ENCODE measurements around the gene GNLY. TPM values are rescaled to one million over a fixed set of nuclear protein-coding genes. Genes with fewer than 3 reads are reported as not detected.

The GNLY gene
- total and polyA plus RNA-seq, 2 of the 13 experiments (the other 11 are each of a cell fraction or from before 2014, with no cell fraction given), result not detected

DNA sequence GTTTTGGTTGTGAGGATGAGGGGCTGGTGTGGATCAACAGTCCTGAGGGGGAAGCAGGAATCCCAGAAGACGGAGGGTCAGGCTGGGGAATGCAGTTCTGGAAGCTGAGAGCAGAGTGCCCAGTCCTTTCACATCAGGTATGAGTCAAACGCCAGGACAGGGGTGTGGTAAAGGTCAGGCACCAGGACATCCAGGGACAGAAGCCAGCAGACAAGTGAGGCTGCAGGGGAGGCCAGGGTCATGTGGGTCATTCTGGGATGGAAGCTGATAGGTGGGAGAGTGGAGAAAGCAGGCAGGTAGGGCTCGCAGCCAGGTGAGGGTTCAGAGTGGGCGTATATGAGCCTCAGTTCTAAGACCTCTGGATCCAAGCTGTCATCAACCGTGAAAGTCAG lies 12.8 kb upstream of the GNLY start:
- H3K4me1 ChIP-seq (ENCODE audit: insufficient read depth, low read length), result peaks cover 8% of the 10 kb centered on the region; the same call in 1 of the 2 replicates
- H3K9ac ChIP-seq (ENCODE audit: insufficient read depth, low read depth, low read length), result no peak overlapping the region
- H4K20me1 ChIP-seq (ENCODE audit: insufficient read depth, low read length), result peaks cover 2% of the 10 kb centered on the region; the same call in 1 of the 2 replicates
- no peak overlapping the region for H3K27ac ChIP-seq (ENCODE audit: extremely low read length, insufficient read depth, low read length)
- FAIRE-seq (no peak), DNase-seq (ENCODE audit: low spot score) (no peak), ATAC-seq (no peak)
- CTCF ChIA-PET (ENCODE audit: low intra/inter-chr PET ratio, low total read pairs), result no interaction called here
- POLR2A ChIA-PET, result no interaction called here
- intact Hi-C loops (cut with micrococcal nuclease; ENCODE audit: unreplicated experiment) (no loop called here), in situ Hi-C loops (cut with HindIII; ENCODE audit: extremely low pct_ligation_motif_present, low pct_unique_long_range_greater_than_20kb) (no loop called here)
- H3K36me3 ChIP-seq (replicated peaks in 1 of 2; ENCODE audit: control insufficient read depth in 1 of 2, insufficient read depth in 2 of 2, low read length in 2 of 2), result no peaks in the 10 kb centered on the region
- no peak overlapping the region for H2AFZ ChIP-seq (ENCODE audit: low read length)
- H3K27me3 ChIP-seq (ENCODE audit: control insufficient read depth in 1 of 2, insufficient read depth in 2 of 2, low read length in 2 of 2), result peaks cover 1 to 21% of the 10 kb centered on the region in 2 experiments; a peak in 3 of 5 replicates
- no TSS peak for BruUV-seq (replicated peaks)
- no peaks in the 10 kb centered on the region for H3K9me3 ChIP-seq (ENCODE audit: low read length)
- H3K79me2 ChIP-seq (ENCODE audit: insufficient read depth, low read length), result no peaks in the 10 kb centered on the region
- no peak overlapping the region for H3K4me2 ChIP-seq (ENCODE audit: low read depth, low read length)
- no peak overlapping the region for H3K4me3 ChIP-seq (replicated peaks in 1 of 3; ENCODE audit: insufficient read depth in 1 of 3, low read depth in 2 of 3, low read length in 3 of 3)
- WGBS (ENCODE audit: low lambda C conversion rate), result 7% methylated on average over 5 of the region's 5 CpGs
- TF ChIP-seq ZNF441 (CRISPR knock-in tag; IDR thresholded peaks at IDR 0.05; ENCODE audit: borderline replicate concordance) (no peak), ZNF101 (CRISPR knock-in tag; IDR thresholded peaks at IDR 0.05; ENCODE audit: borderline replicate concordance, low read depth) (no peak), ZKSCAN5 (CRISPR knock-in tag; IDR thresholded peaks at IDR 0.05) (no peak), SMC3 (IDR thresholded peaks at IDR 0.05; ENCODE audit: low read length) (no peak), GATA4 (IDR thresholded peaks at IDR 0.05; ENCODE audit: borderline replicate concordance, low read depth) (no peak), SMYD3 (CRISPR knock-in tag; IDR thresholded peaks at IDR 0.05) (no peak), ZNF230 (CRISPR knock-in tag; IDR thresholded peaks at IDR 0.05) (no peak), ZNF333 (CRISPR knock-in tag; IDR thresholded peaks at IDR 0.05; ENCODE audit: borderline replicate concordance) (no peak), ISX (CRISPR knock-in tag; conservative IDR thresholded peaks at IDR 0.05) (no peak), HMGXB4 (CRISPR knock-in tag; IDR thresholded peaks at IDR 0.05; ENCODE audit: borderline replicate concordance in 1 of 2, low read depth in 1 of 2) (no peak), ZNF782 (CRISPR knock-in tag; IDR thresholded peaks at IDR 0.05; ENCODE audit: borderline replicate concordance) (no peak), SRF (IDR thresholded peaks at IDR 0.05; ENCODE audit: low read depth, low read length) (no peak), AKNA (CRISPR knock-in tag; IDR thresholded peaks at IDR 0.05; ENCODE audit: borderline replicate concordance) (no peak), ZNF468 (CRISPR knock-in tag; IDR thresholded peaks at IDR 0.05) (no peak)
